BE2C (cell line): Measurements from ENCODE around the gene SCN11A.

ENCODE experiments used
- DNase-seq: peaks from one replicate; pipeline ENCODE4 v3.0.0-alpha.2; 2020
- H3K27me3 ChIP-seq: fragments of 250-450 bp; sonication (Bioruptor Pico); 2 replicates; pipeline ENCODE4 v1.5.1; 2020; ENCODE audit warnings: mild to moderate bottlenecking
- H3K36me3 ChIP-seq: fragments of 250-450 bp; sonication (Bioruptor Pico); 2 replicates; pipeline ENCODE4 v1.5.1; 2020; ENCODE audit warnings: mild to moderate bottlenecking
- H3K4me1 ChIP-seq: fragments of 250-450 bp; sonication (Bioruptor Pico); 2 replicates; pipeline ENCODE4 v1.5.1; 2020
- H3K4me3 ChIP-seq: 2 replicates; pipeline ENCODE4 v1.5.1; 2011; ENCODE audit warnings: low read depth, low read length
- H3K9me3 ChIP-seq: fragments of 250-450 bp; sonication (Bioruptor Pico); 2 replicates; pipeline ENCODE4 v1.5.1; 2020
- TF ChIP-seq, protein P1 (sequence below): IDR thresholded peaks from 2 replicates; pipeline ENCODE4 v1.5.1; 2012; ENCODE audit warnings: mild to moderate bottlenecking, low read depth, low read length

SCN11A gene

DNA sequence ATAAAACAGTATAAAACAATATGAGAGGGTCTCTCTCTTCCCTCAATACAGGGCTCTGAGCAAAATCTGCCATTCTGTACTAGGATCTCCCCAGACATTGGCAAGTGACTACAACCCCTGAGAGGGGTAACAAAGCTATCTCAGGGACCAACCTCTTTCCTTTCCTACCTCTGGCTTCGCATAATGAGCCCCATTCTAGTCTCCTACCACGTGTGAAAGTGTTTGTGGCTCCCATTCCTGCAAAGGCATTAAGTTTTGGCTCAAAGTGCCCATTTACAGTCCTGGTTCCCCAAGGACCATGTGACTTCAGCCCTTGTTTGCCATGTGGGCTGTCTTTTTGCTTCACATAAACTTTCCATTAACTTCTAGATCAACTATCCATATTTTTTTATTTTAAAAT, 46.4 kb downstream of the SCN11A start:
- H3K27me3 ChIP-seq: no peaks in the 10 kb centered on the region
- no peaks in the 10 kb centered on the region for H3K9me3 ChIP-seq
- no peaks in the 10 kb centered on the region for H3K4me1 ChIP-seq
- no peak overlapping the region for H3K4me3 ChIP-seq
- no peak for DNase-seq
- H3K36me3 ChIP-seq: no peaks in the 10 kb centered on the region
- TF ChIP-seq, protein P1, sequence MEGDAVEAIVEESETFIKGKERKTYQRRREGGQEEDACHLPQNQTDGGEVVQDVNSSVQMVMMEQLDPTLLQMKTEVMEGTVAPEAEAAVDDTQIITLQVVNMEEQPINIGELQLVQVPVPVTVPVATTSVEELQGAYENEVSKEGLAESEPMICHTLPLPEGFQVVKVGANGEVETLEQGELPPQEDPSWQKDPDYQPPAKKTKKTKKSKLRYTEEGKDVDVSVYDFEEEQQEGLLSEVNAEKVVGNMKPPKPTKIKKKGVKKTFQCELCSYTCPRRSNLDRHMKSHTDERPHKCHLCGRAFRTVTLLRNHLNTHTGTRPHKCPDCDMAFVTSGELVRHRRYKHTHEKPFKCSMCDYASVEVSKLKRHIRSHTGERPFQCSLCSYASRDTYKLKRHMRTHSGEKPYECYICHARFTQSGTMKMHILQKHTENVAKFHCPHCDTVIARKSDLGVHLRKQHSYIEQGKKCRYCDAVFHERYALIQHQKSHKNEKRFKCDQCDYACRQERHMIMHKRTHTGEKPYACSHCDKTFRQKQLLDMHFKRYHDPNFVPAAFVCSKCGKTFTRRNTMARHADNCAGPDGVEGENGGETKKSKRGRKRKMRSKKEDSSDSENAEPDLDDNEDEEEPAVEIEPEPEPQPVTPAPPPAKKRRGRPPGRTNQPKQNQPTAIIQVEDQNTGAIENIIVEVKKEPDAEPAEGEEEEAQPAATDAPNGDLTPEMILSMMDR: no peak
